ENCODE measurements around the gene PITRM1. TPM values are rescaled to one million over a fixed set of nuclear protein-coding genes. Genes with fewer than 3 reads are reported as not detected.

PITRM1 gene
- total RNA-seq, 2 donors from 2014 or later = 70.4 to 99.9 TPM

- DNase-seq (ENCODE audit: low spot score) (no peak), ATAC-seq (peak in 1 of 2 donors; percentile 17)
- H3K4me1 Mint-ChIP-seq (ENCODE audit: low read depth in 2 of 2) = peaks cover 30 to 41% of the 10 kb centered on the region in 2 donors
- peak overlapping the region; percentile 41 for H3K4me3 Mint-ChIP-seq
- H3K9me3 Mint-ChIP-seq = no peaks in the 10 kb centered on the region
- H3K36me3 Mint-ChIP-seq = peaks cover 10% of the 10 kb centered on the region
- no peaks in the 10 kb centered on the region for H3K27me3 Mint-ChIP-seq
- peak overlapping the region; percentile 9 to 28 for H3K27ac Mint-ChIP-seq
Measured at GRCh38 chr10:3099291-3100092, 73.1 kb downstream of the PITRM1 start.

- peak overlapping the region; percentile 9 to 28 for H3K27ac Mint-ChIP-seq
- no peaks in the 10 kb centered on the region for H3K9me3 Mint-ChIP-seq
Measured at GRCh38 chr10:3098689-3099088, 73.9 kb downstream of the PITRM1 start.

GRCh38 chr10:3097160-3097559, 75.4 kb downstream of the PITRM1 start:
- H3K27ac Mint-ChIP-seq = peak overlapping the region; percentile 59 to 75
- H3K9me3 Mint-ChIP-seq = no peaks in the 10 kb centered on the region
- no peak for ATAC-seq
- H3K4me3 Mint-ChIP-seq = peak overlapping the region; percentile 30
- no peaks in the 10 kb centered on the region for H3K27me3 Mint-ChIP-seq
- peaks cover 10% of the 10 kb centered on the region for H3K36me3 Mint-ChIP-seq
- H3K4me1 Mint-ChIP-seq (ENCODE audit: low read depth in 2 of 2) = peaks cover 48 to 62% of the 10 kb centered on the region in 2 donors
- no peak for DNase-seq (ENCODE audit: low spot score)

More at GRCh38 chr10:3098689-3099088, 73.9 kb downstream of the PITRM1 start:
- Mint-ChIP-seq H3K36me3 (peaks cover 10% of the 10 kb centered on the region), H3K4me3 (no peak overlapping the region), H3K27me3 (no peaks in the 10 kb centered on the region), H3K4me1 (ENCODE audit: low read depth in 2 of 2) (peaks cover 38 to 49% of the 10 kb centered on the region in 2 donors)
- ATAC-seq (no peak), DNase-seq (ENCODE audit: low spot score) (no peak)

- H3K27me3 Mint-ChIP-seq = no peaks in the 10 kb centered on the region
- H3K4me1 Mint-ChIP-seq (ENCODE audit: low read depth in 2 of 2) = peaks cover 55 to 72% of the 10 kb centered on the region in 2 donors
- H3K27ac Mint-ChIP-seq = peak overlapping the region; percentile 94 to 99
- H3K36me3 Mint-ChIP-seq = peaks cover 10% of the 10 kb centered on the region
- DNase-seq (ENCODE audit: low spot score) (no peak), ATAC-seq (peak; percentile 50 to 60)
- H3K4me3 Mint-ChIP-seq = peak overlapping the region; percentile 79
- H3K9me3 Mint-ChIP-seq = no peaks in the 10 kb centered on the region
Measured at GRCh38 chr10:3096149-3096548, 76.4 kb downstream of the PITRM1 start.

GRCh38 chr10:3095373-3096139, 77.0 kb downstream of the PITRM1 start:
- DNase-seq (ENCODE audit: low spot score) = peak; percentile 77
- Mint-ChIP-seq H3K4me3 (peak overlapping the region; percentile 79), H3K27ac (peak overlapping the region; percentile 94 to 99), H3K27me3 (no peaks in the 10 kb centered on the region), H3K36me3 (peaks cover 10% of the 10 kb centered on the region), H3K4me1 (ENCODE audit: low read depth in 2 of 2) (peaks cover 55 to 78% of the 10 kb centered on the region in 2 donors), H3K9me3 (no peaks in the 10 kb centered on the region)
- peak; percentile 86 for ATAC-seq

- Mint-ChIP-seq H3K36me3 (peaks cover 6% of the 10 kb centered on the region), H3K27me3 (no peaks in the 10 kb centered on the region), H3K27ac (peak overlapping the region; percentile 94 to 99), H3K4me1 (ENCODE audit: low read depth in 2 of 2) (peaks cover 49 to 83% of the 10 kb centered on the region in 2 donors), H3K4me3 (peak overlapping the region; percentile 79), H3K9me3 (no peaks in the 10 kb centered on the region)
- DNase-seq (ENCODE audit: low spot score) (no peak), ATAC-seq (no peak)
Measured at GRCh38 chr10:3094609-3095036, 78.0 kb downstream of the PITRM1 start.

- peak overlapping the region; percentile 79 for H3K4me3 Mint-ChIP-seq
- ATAC-seq (no peak), DNase-seq (ENCODE audit: low spot score) (no peak)
- H3K27me3 Mint-ChIP-seq = no peaks in the 10 kb centered on the region
- H3K36me3 Mint-ChIP-seq = peaks cover under 1% of the 10 kb centered on the region
- H3K9me3 Mint-ChIP-seq = no peaks in the 10 kb centered on the region
- H3K4me1 Mint-ChIP-seq (ENCODE audit: low read depth in 2 of 2) = peaks cover 43 to 77% of the 10 kb centered on the region in 2 donors
- peak overlapping the region; percentile 94 to 99 for H3K27ac Mint-ChIP-seq
Measured at GRCh38 chr10:3093996-3094395, 78.6 kb downstream of the PITRM1 start.

GRCh38 chr10:3091921-3092320, 80.7 kb downstream of the PITRM1 start:
- ATAC-seq (no peak), DNase-seq (ENCODE audit: low spot score) (no peak)
- peaks cover 40 to 67% of the 10 kb centered on the region in 2 donors for H3K4me1 Mint-ChIP-seq (ENCODE audit: low read depth in 2 of 2)
- no peaks in the 10 kb centered on the region for H3K9me3 Mint-ChIP-seq
- peak overlapping the region; percentile 74 for H3K4me3 Mint-ChIP-seq
- no peaks in the 10 kb centered on the region for H3K27me3 Mint-ChIP-seq
- H3K36me3 Mint-ChIP-seq = no peaks in the 10 kb centered on the region
- peak overlapping the region; percentile 94 to 99 for H3K27ac Mint-ChIP-seq

GRCh38 chr10:3090914-3091787, 81.4 kb downstream of the PITRM1 start:
- DNase-seq (ENCODE audit: low spot score) (no peak), ATAC-seq (peak; percentile 22 to 43)
- peak overlapping the region; percentile 94 to 99 for H3K27ac Mint-ChIP-seq
- no peaks in the 10 kb centered on the region for H3K36me3 Mint-ChIP-seq
- H3K27me3 Mint-ChIP-seq = no peaks in the 10 kb centered on the region
- H3K9me3 Mint-ChIP-seq = no peaks in the 10 kb centered on the region
- H3K4me3 Mint-ChIP-seq = peak overlapping the region; percentile 74
- peaks cover 39 to 62% of the 10 kb centered on the region in 2 donors for H3K4me1 Mint-ChIP-seq (ENCODE audit: low read depth in 2 of 2)

DNA sequence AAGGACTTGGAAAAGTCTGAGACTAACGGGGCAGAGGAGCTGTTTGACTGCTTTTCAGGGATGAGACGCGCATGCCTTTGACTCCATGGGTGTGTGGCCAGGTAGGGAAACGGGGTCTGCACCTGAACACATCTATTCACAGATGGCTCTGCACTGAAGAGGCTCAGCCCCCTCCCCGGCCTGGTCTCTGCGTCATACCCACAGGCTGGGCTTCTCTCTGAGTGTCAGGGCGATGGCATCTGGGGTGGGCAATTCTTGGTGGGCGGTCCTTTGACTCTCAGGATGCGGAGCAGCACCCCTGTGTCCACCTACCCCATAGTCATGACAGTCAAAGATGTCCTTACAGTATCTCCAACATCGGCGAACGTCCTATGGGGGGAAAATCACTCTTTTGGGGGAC, 82.2 kb downstream of the PITRM1 start:
- Mint-ChIP-seq H3K4me1 (ENCODE audit: low read depth in 2 of 2) (peaks cover 33 to 55% of the 10 kb centered on the region in 2 donors), H3K27ac (peak overlapping the region in 1 of 2 donors; percentile 99), H3K36me3 (no peaks in the 10 kb centered on the region), H3K27me3 (no peaks in the 10 kb centered on the region), H3K4me3 (peak overlapping the region; percentile 74), H3K9me3 (no peaks in the 10 kb centered on the region)
- no peak for ATAC-seq
- no peak for DNase-seq (ENCODE audit: low spot score)

Other genes with a start within 250 kb of the PITRM1 start
- 100 to 1,000 TPM; 199 to 239 TPM for gene PFKP, start 105.2 kb downstream of the PITRM1 start, total RNA-seq

Data from natural killer cell treated with Interleukin-12 subunit alpha and Interleukin-12 subunit beta and Interleukin-15 and Interleukin-18, amount 100 ng/mL, for 72 hours (primary cell).